B cell (primary cell): ENCODE measurements around the gene FXYD3.

Experiments used
- EZH2 ChIP-seq: IDR thresholded peaks from 2 replicates; pipeline ENCODE4 v1.6.1; 2012; ENCODE audit warnings: borderline replicate concordance, low read depth, mild to moderate bottlenecking, moderate library complexity, low read length; ENCODE audit not compliant: insufficient read depth, poor library complexity, severe bottlenecking
- TF ChIP-seq, protein P1 (sequence below): fragments of 200-600 bp; IDR thresholded peaks from one replicate; pipeline ENCODE4 v1.8.0; 2022; ENCODE audit warnings: antibody characterized with exemption, mild to moderate bottlenecking

DNA sequence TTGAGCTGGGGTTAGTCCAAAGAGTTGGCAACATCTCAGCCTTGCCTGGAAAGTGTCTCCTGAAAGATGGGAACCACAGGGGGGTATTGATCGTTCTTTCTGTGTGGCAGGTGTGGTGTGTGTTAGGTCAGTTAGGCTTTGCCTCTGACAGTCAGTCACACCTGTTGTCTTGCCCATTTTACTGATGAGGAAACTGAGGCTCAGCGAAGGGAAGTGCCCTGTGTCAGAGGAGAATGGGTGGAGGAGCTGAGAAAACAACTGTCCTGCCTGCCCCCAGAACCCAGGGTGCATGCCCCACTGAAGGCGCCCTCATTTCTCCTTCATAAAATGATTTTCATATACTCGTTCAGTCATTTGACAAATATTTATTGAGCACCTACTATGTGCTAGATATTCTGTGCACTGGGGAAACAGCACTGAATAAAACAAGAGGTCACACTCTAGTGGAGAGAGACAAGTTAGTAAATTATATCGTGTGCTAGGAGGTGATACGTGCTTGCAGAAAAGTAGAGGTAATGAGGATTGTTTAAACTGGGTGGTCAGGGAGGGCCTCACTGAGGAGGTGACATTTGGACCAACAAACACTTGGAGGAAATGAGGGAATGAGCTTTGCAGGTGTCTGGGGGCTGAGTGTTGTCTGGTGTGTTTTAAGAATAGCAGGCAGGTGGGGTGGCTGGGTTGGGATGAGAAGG, 40.5 kb downstream of the FXYD3 start:
- TF ChIP-seq EZH2 = no peak
- TF ChIP-seq, protein P1, sequence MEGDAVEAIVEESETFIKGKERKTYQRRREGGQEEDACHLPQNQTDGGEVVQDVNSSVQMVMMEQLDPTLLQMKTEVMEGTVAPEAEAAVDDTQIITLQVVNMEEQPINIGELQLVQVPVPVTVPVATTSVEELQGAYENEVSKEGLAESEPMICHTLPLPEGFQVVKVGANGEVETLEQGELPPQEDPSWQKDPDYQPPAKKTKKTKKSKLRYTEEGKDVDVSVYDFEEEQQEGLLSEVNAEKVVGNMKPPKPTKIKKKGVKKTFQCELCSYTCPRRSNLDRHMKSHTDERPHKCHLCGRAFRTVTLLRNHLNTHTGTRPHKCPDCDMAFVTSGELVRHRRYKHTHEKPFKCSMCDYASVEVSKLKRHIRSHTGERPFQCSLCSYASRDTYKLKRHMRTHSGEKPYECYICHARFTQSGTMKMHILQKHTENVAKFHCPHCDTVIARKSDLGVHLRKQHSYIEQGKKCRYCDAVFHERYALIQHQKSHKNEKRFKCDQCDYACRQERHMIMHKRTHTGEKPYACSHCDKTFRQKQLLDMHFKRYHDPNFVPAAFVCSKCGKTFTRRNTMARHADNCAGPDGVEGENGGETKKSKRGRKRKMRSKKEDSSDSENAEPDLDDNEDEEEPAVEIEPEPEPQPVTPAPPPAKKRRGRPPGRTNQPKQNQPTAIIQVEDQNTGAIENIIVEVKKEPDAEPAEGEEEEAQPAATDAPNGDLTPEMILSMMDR = no peak
